Measurements from ENCODE around the gene CPA4.

Gene CPA4

DNA sequence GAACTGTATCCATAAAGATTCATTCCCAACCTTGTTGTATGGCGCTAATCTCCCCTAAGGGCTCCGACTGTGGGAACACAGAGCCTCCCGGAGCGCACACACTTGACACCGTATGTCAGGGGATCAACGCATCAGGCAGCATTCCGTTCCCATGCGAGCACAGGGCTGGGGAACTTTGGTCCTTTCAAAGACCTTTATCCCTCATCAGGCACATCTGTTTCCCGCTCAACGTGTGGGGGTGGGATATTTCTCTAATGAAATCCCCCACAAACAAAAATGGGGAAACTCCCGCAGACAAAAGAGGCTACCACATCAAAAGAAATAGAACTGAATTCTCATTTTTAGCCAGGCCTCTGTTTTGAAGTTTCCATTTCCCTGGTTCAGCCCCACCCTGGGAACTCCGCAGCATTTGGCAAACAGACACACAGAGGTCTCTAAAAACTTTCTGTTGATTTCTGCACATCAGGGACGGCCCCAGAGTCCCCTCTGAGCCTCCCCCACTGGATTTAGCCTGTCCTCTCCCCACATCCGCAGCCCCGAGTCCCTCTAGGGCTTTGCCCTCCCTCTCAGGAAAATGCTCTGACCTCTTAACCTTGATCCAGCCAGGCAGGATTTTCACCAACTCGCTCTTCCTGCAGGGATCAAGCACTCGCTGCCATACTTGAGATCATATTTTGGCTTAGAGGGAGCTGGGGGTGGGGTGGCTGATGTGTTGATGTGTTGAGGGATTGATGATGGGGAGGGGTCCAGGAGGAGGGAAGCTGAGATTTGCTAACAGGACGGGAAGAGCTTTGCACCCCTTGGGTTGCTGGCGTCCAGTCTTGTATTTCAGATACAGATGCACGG lies 58.2 kb downstream of the CPA4 start:
- no peak overlapping the region for H3K27ac ChIP-seq (ENCODE audit: low read length, poor library complexity, severe bottlenecking)
- peak overlapping the region; percentile 81 to 92 for H3K18ac ChIP-seq (ENCODE audit: low read depth in 1 of 2, low read length in 2 of 2)
- H2BK120ac ChIP-seq (ENCODE audit: low read depth, low read length) = peak overlapping the region; percentile 90
- 54% methylated on average over 18 of the region's 20 CpGs for WGBS
- peak; percentile 61 for DNase-seq
- no peak overlapping the region for H3K23ac ChIP-seq (ENCODE audit: low read length in 2 of 2)
- H2BK12ac ChIP-seq (ENCODE audit: low read length in 2 of 2) = peak overlapping the region; percentile 98 to 100
- H3K27me3 ChIP-seq (ENCODE audit: control insufficient read depth in 1 of 2, insufficient read depth in 1 of 2, low read length in 2 of 2) = no peaks in the 10 kb centered on the region
- no peak overlapping the region for H3K4me2 ChIP-seq (ENCODE audit: low read length, poor library complexity, severe bottlenecking)
- peak overlapping the region; percentile 88 for H4K8ac ChIP-seq (ENCODE audit: low read length)
- H2BK5ac ChIP-seq (ENCODE audit: low read depth, low read length, poor library complexity, severe bottlenecking) = no peak overlapping the region
- H2AK5ac ChIP-seq (ENCODE audit: low read length, severe bottlenecking) = peak overlapping the region; percentile 71
- H3K9me3 ChIP-seq (ENCODE audit: control insufficient read depth, low read length) = no peaks in the 10 kb centered on the region
- peak overlapping the region; percentile 24 for H3K9ac ChIP-seq (ENCODE audit: low read length)
- H3K79me1 ChIP-seq (replicated peaks; ENCODE audit: low read length, poor library complexity, severe bottlenecking) = no peaks in the 10 kb centered on the region
- H4K91ac ChIP-seq (ENCODE audit: low read length) = peak overlapping the region; percentile 91
- peak overlapping the region; percentile 26 for H2BK15ac ChIP-seq (ENCODE audit: low read depth, poor library complexity, severe bottlenecking)
- H3K36me3 ChIP-seq (ENCODE audit: control insufficient read depth in 1 of 2, insufficient read depth in 2 of 2, low read depth in 1 of 2, low read length in 2 of 2) = no peaks in the 10 kb centered on the region
- H3K14ac ChIP-seq (ENCODE audit: low read length in 2 of 2) = peak overlapping the region in 1 of 2 experiments; percentile 20
- no peak overlapping the region for H3K4me3 ChIP-seq (ENCODE audit: insufficient read depth in 1 of 2, low read depth in 1 of 2, low read length in 2 of 2)
- peak overlapping the region; percentile 79 to 92 for H3K4ac ChIP-seq (ENCODE audit: low read depth in 1 of 2, low read length in 2 of 2)
- H2AFZ ChIP-seq (ENCODE audit: low read depth, low read length) = peak overlapping the region; percentile 44
- peaks cover 41% of the 10 kb centered on the region for H3K4me1 ChIP-seq (ENCODE audit: control insufficient read depth, insufficient read depth, low read depth, low read length)

DNA sequence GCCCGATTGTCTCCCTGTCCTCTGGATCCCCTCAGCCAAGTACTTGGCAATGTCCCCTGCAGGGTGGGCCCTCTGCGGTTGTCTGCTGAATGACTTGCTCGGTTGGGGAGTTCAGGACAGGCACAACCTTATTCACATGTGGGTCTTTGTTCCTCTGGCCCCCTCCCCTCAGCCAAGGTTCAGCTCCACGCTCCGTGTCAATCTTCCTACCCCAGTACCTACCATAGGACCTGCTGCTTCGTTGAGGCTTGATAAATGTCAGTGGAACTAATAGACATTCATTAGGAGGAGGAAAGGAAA lies 58.8 kb downstream of the CPA4 start:
- no peaks in the 10 kb centered on the region for H3K79me1 ChIP-seq (replicated peaks; ENCODE audit: low read length, poor library complexity, severe bottlenecking)
- H2BK15ac ChIP-seq (ENCODE audit: low read depth, poor library complexity, severe bottlenecking) = peak overlapping the region; percentile 26
- peak overlapping the region; percentile 79 to 92 for H3K4ac ChIP-seq (ENCODE audit: low read depth in 1 of 2, low read length in 2 of 2)
- no peak overlapping the region for H3K14ac ChIP-seq (ENCODE audit: low read length in 2 of 2)
- peak overlapping the region; percentile 44 for H2AFZ ChIP-seq (ENCODE audit: low read depth, low read length)
- no peak overlapping the region for H2BK5ac ChIP-seq (ENCODE audit: low read depth, low read length, poor library complexity, severe bottlenecking)
- H2BK120ac ChIP-seq (ENCODE audit: low read depth, low read length) = peak overlapping the region; percentile 90
- H4K8ac ChIP-seq (ENCODE audit: low read length) = peak overlapping the region; percentile 88
- H3K27me3 ChIP-seq (ENCODE audit: control insufficient read depth in 1 of 2, insufficient read depth in 1 of 2, low read length in 2 of 2) = no peaks in the 10 kb centered on the region
- H3K23ac ChIP-seq (ENCODE audit: low read length in 2 of 2) = no peak overlapping the region
- H3K4me3 ChIP-seq (ENCODE audit: insufficient read depth in 1 of 2, low read depth in 1 of 2, low read length in 2 of 2) = no peak overlapping the region
- H3K4me1 ChIP-seq (ENCODE audit: control insufficient read depth, insufficient read depth, low read depth, low read length) = peaks cover 39% of the 10 kb centered on the region
- H3K36me3 ChIP-seq (ENCODE audit: control insufficient read depth in 1 of 2, insufficient read depth in 2 of 2, low read depth in 1 of 2, low read length in 2 of 2) = no peaks in the 10 kb centered on the region
- DNase-seq = no peak
- peak overlapping the region; percentile 7 for H2AK5ac ChIP-seq (ENCODE audit: low read length, severe bottlenecking)
- H3K4me2 ChIP-seq (ENCODE audit: low read length, poor library complexity, severe bottlenecking) = no peak overlapping the region
- H3K18ac ChIP-seq (ENCODE audit: low read depth in 1 of 2, low read length in 2 of 2) = peak overlapping the region; percentile 25 to 92
- H2BK12ac ChIP-seq (ENCODE audit: low read length in 2 of 2) = peak overlapping the region; percentile 97 to 100
- 59% methylated on average over 4 of the region's 6 CpGs for WGBS
- no peak overlapping the region for H3K9ac ChIP-seq (ENCODE audit: low read length)
- no peak overlapping the region for H3K27ac ChIP-seq (ENCODE audit: low read length, poor library complexity, severe bottlenecking)
- peak overlapping the region; percentile 91 for H4K91ac ChIP-seq (ENCODE audit: low read length)
- H3K9me3 ChIP-seq (ENCODE audit: control insufficient read depth, low read length) = no peaks in the 10 kb centered on the region

DNA sequence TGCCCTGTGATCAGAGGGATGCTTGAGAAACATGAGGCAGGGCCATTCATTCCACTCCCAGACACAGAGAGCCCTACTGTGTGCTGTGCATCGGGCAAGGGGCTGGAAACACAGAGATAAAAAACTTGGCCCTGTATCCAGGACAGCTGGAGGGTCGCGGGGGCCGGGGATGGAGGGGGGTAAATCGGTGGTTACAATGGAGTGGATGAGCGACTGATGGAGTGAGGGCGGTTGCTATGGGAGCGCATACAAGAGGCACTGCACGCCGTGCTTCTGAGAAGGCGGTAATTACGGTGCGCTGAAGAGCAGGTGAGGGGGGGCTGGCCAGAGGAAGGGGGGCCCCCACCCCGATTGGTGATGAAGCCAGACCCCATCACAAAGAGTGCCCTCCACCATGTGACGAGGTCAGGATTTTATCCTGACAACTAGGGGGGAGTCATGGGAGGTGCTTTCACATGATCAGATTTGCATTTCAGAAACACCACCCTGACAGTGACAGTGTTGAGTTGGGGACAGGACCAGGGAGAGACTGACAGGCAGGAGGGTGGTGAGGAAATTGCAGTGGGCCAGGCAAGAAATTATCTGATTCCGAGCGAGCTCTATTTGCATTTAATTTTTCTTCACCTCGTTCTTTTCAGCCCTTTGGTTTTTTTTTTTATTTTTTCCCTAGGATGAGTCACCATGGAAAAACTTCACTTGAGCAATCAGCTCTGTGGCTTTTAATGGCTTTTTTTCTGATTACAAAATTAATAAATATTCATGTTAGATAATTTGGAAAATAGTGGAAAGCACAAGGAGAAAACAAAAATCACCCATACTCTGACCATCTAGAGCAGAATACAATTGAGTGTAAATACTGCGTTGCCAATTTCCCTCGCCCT lies 59.5 kb downstream of the CPA4 start:
- Histone ChIP-seq H2BK15ac (ENCODE audit: low read depth, poor library complexity, severe bottlenecking) (peak overlapping the region; percentile 95), H2AFZ (ENCODE audit: low read depth, low read length) (no peak overlapping the region), H3K36me3 (ENCODE audit: control insufficient read depth in 1 of 2, insufficient read depth in 2 of 2, low read depth in 1 of 2, low read length in 2 of 2) (no peaks in the 10 kb centered on the region), H3K4me1 (ENCODE audit: control insufficient read depth, insufficient read depth, low read depth, low read length) (peaks cover 44% of the 10 kb centered on the region), H3K9me3 (ENCODE audit: control insufficient read depth, low read length) (no peaks in the 10 kb centered on the region), H3K27me3 (ENCODE audit: control insufficient read depth in 1 of 2, insufficient read depth in 1 of 2, low read length in 2 of 2) (no peaks in the 10 kb centered on the region), H3K4me2 (ENCODE audit: low read length, poor library complexity, severe bottlenecking) (no peak overlapping the region), H3K23ac (ENCODE audit: low read length in 2 of 2) (no peak overlapping the region), H3K18ac (ENCODE audit: low read depth in 1 of 2, low read length in 2 of 2) (peak overlapping the region; percentile 92 to 97), H3K14ac (ENCODE audit: low read length in 2 of 2) (peak overlapping the region in 1 of 2 experiments; percentile 19), H4K8ac (ENCODE audit: low read length) (peak overlapping the region; percentile 88), H3K9ac (ENCODE audit: low read length) (peak overlapping the region; percentile 75), H3K27ac (ENCODE audit: low read length, poor library complexity, severe bottlenecking) (peak overlapping the region; percentile 51), H3K4ac (ENCODE audit: low read depth in 1 of 2, low read length in 2 of 2) (peak overlapping the region; percentile 79 to 92), H2BK5ac (ENCODE audit: low read depth, low read length, poor library complexity, severe bottlenecking) (peak overlapping the region; percentile 45), H2AK5ac (ENCODE audit: low read length, severe bottlenecking) (peak overlapping the region; percentile 89), H3K79me1 (replicated peaks; ENCODE audit: low read length, poor library complexity, severe bottlenecking) (no peaks in the 10 kb centered on the region), H3K4me3 (ENCODE audit: insufficient read depth in 1 of 2, low read depth in 1 of 2, low read length in 2 of 2) (peak overlapping the region in 1 of 2 experiments; percentile 38), H4K91ac (ENCODE audit: low read length) (peak overlapping the region; percentile 97), H2BK120ac (ENCODE audit: low read depth, low read length) (peak overlapping the region; percentile 87), H2BK12ac (ENCODE audit: low read length in 2 of 2) (peak overlapping the region; percentile 99 to 100)
- WGBS = 65% methylated on average over 17 of the region's 20 CpGs
- peak; percentile 86 for DNase-seq

DNA sequence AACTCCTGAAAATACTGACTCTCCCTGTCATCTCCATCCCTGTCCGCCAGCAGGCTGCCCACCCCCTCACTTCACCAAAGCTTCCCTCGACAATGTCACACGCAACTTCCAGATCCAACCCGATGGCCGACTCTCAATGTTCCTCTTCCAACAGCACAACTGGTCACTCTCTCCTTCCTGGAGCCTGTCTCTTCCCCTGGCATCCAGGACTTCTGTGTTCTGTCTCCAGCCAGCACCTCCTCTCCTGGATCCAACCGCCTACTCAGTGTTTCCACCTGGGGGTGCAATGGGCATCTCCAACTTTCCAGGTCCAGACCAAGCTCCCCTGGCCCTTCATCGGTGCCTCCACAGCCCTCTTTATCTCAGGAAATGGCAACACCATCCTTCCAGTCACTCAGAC lies 60.2 kb downstream of the CPA4 start:
- H2BK5ac ChIP-seq (ENCODE audit: low read depth, low read length, poor library complexity, severe bottlenecking) = peak overlapping the region; percentile 11
- H3K36me3 ChIP-seq (ENCODE audit: control insufficient read depth in 1 of 2, insufficient read depth in 2 of 2, low read depth in 1 of 2, low read length in 2 of 2) = no peaks in the 10 kb centered on the region
- H2AFZ ChIP-seq (ENCODE audit: low read depth, low read length) = no peak overlapping the region
- peak overlapping the region; percentile 97 for H2BK15ac ChIP-seq (ENCODE audit: low read depth, poor library complexity, severe bottlenecking)
- H3K18ac ChIP-seq (ENCODE audit: low read depth in 1 of 2, low read length in 2 of 2) = peak overlapping the region; percentile 95 to 97
- H2BK12ac ChIP-seq (ENCODE audit: low read length in 2 of 2) = peak overlapping the region; percentile 83 to 99
- H3K9me3 ChIP-seq (ENCODE audit: control insufficient read depth, low read length) = no peaks in the 10 kb centered on the region
- peak overlapping the region in 1 of 2 experiments; percentile 88 for H3K14ac ChIP-seq (ENCODE audit: low read length in 2 of 2)
- H2AK5ac ChIP-seq (ENCODE audit: low read length, severe bottlenecking) = peak overlapping the region; percentile 63
- no peak overlapping the region for H3K4me3 ChIP-seq (ENCODE audit: insufficient read depth in 1 of 2, low read depth in 1 of 2, low read length in 2 of 2)
- peak overlapping the region; percentile 96 for H4K8ac ChIP-seq (ENCODE audit: low read length)
- no peaks in the 10 kb centered on the region for H3K79me1 ChIP-seq (replicated peaks; ENCODE audit: low read length, poor library complexity, severe bottlenecking)
- H4K91ac ChIP-seq (ENCODE audit: low read length) = peak overlapping the region; percentile 93
- H3K4me2 ChIP-seq (ENCODE audit: low read length, poor library complexity, severe bottlenecking) = no peak overlapping the region
- H3K9ac ChIP-seq (ENCODE audit: low read length) = peak overlapping the region; percentile 75
- H3K23ac ChIP-seq (ENCODE audit: low read length in 2 of 2) = peak overlapping the region in 1 of 2 experiments; percentile 89
- H3K27ac ChIP-seq (ENCODE audit: low read length, poor library complexity, severe bottlenecking) = peak overlapping the region; percentile 51
- H3K4ac ChIP-seq (ENCODE audit: low read depth in 1 of 2, low read length in 2 of 2) = peak overlapping the region; percentile 95 to 97
- H2BK120ac ChIP-seq (ENCODE audit: low read depth, low read length) = peak overlapping the region; percentile 81
- no peaks in the 10 kb centered on the region for H3K27me3 ChIP-seq (ENCODE audit: control insufficient read depth in 1 of 2, insufficient read depth in 1 of 2, low read length in 2 of 2)
- WGBS = 97% methylated on average over 7 of the region's 7 CpGs
- DNase-seq = no peak
- peaks cover 46% of the 10 kb centered on the region for H3K4me1 ChIP-seq (ENCODE audit: control insufficient read depth, insufficient read depth, low read depth, low read length)

Data from mesenchymal stem cell (in vitro differentiated cells and primary cell).